Measurements from ENCODE around the gene MRPS23. TPM values are rescaled to one million over a fixed set of nuclear protein-coding genes. Genes with fewer than 3 reads are reported as not detected.

Gene MRPS23
- total and polyA plus RNA-seq, 9 of the 15 experiments (the other 6 are each of a cell fraction or from before 2014, with no cell fraction given): 59.1 to 298 (median 98.8) TPM

- TF ChIP-seq ARID4B (CRISPR knock-in tag; IDR thresholded peaks at IDR 0.05) (no peak), ZNF436 (CRISPR knock-in tag; IDR thresholded peaks at IDR 0.05) (no peak)
Observed at GRCh38 chr17:57866723-57867122, 16.9 kb upstream of the MRPS23 start (continued).

- POLR2A ChIA-PET: interaction anchor here (1.1 to 1.9 kb wide), 2 partner anchors 8 to 130 kb away, joined by 4 to 5 read pairs; no protein-coding TSS in a partner anchor
- 39% methylated on average over 10 of the region's 10 CpGs for WGBS (ENCODE audit: insufficient coverage, low coverage, missing lambda C conversion rate)
- no peak for TF ChIP-seq ZNF696 (CRISPR knock-in tag; conservative IDR thresholded peaks at IDR 0.05)
- TF ChIP-seq ZKSCAN3 (CRISPR knock-in tag; IDR thresholded peaks at IDR 0.05): no peak
- no peak for TF ChIP-seq GABPB2 (CRISPR knock-in tag; conservative IDR thresholded peaks at IDR 0.05)
- no peak for TF ChIP-seq TSC22D4 (tag; IDR thresholded peaks at IDR 0.05)
- no peak for TF ChIP-seq ZNF23 (CRISPR knock-in tag; IDR thresholded peaks at IDR 0.05)
- Histone ChIP-seq H3K36me3 (ENCODE audit: control insufficient read depth, insufficient read depth, low read length) (no peaks in the 10 kb centered on the region), H3K4me3 (no peak overlapping the region), H4K20me1 (replicated peaks; ENCODE audit: control insufficient read depth, insufficient read depth, low read length) (no peaks in the 10 kb centered on the region), H3K4me2 (ENCODE audit: insufficient read depth, low read length) (no peak overlapping the region), H3K27me3 (ENCODE audit: control insufficient read depth in 2 of 2, insufficient read depth in 2 of 2, low read length in 2 of 2) (0 out of 5 replicates have a peak, but pooled peaks cover 0 to 4% of the 10 kb centered on the region in 2 experiments), H3K27ac (ENCODE audit: extremely low read depth, low read depth, low read length) (no peak overlapping the region), H2AFZ (ENCODE audit: low read depth, low read length) (no peak overlapping the region), H3K4me1 (replicated peaks in 1 of 2; ENCODE audit: control insufficient read depth in 2 of 2, insufficient read depth in 2 of 2, low read length in 2 of 2) (peaks cover 3 to 31% of the 10 kb centered on the region in 2 experiments), H3K79me2 (ENCODE audit: control insufficient read depth, insufficient read depth, low read length) (no peaks in the 10 kb centered on the region), H3K9me1 (ENCODE audit: control insufficient read depth, insufficient read depth, low read length) (peaks cover 4% of the 10 kb centered on the region), H3K9ac (ENCODE audit: insufficient read depth in 1 of 2, low read depth in 2 of 2, low read length in 2 of 2) (no peak overlapping the region), H3K9me3 (replicated peaks; ENCODE audit: control insufficient read depth, insufficient read depth, low read depth, low read length) (no peaks in the 10 kb centered on the region)
- no TSS peak for BruUV-seq (replicated peaks)
- intact Hi-C loops (cut with micrococcal nuclease) (no loop called here), in situ Hi-C loops (cut with MboI) (no loop called here)
- FAIRE-seq (no peak), DNase-seq (ENCODE audit: extremely low read depth in 1 of 4, low spot score in 3 of 4) (no peak), ATAC-seq (no peak)
- CTCF ChIA-PET (ENCODE audit: low intra/inter-chr PET ratio): no interaction called here
Observed at GRCh38 chr17:57866319-57866718, 16.5 kb upstream of the MRPS23 start.

Data from K562 (cell line).